Activated gamma-delta T cell (primary cell): ENCODE results near the gene ALDH3B2.
"Not testable (repeated sequence)": the region's sequence is repeated elsewhere in the genome, so short reads cannot be mapped to it uniquely, and the experiment has no call there.

Experiments
- DNase-seq: peaks from one replicate; lab custom pipeline; 2025; lab: John Stamatoyannopoulos, UW

ALDH3B2 gene

DNA sequence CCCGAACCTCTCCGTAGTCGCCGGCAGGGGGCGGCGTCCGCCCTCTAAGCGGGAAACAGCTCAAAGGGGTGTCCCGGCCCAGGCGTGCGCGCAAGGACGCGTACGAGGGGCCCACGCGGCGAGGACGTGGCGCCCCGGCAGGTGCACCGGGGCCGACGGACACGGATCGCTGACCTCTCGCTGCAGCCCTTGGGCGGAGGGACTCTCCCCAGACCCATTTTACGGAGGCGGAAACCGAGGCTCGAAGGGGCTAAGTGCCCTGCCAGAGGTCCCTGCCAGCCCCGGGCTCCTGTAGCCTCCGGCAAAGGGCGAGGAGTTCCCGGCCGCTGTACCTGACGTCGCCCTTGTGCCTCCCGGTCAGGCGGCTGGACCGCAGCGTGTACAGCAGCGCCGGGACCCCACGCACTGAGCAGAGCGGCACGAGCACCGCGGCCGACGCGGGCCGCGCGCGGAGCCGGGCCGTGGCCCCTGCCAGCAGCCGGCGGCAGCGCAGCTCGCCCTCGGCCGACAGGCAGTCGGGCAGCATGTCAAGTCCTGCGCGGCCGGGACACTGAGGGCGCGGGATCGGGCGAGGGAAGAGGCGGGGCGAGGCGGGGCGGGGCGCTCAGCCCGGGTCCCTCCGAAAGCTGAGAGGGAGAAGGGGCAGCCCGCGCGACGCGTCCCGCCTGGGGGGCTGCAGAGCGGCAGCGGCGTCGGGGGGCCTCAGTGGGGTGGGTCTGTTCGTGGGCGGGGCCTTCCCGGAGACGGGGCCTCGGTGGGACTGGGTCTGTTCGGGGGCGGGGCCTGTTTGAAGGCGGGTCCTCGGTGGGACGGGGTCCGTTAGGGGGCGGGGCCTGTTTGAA, 44.8 kb downstream of the ALDH3B2 start, which contains the start of gene NUDT8:
NUDT8 (minus strand) TSS at position 552 of the 842 bp plus-strand sequence; CDS start at position 526, 26 bp downstream.
- peak; percentile 77 for DNase-seq

- no peak for DNase-seq
Measured at GRCh38 chr11:67628710-67629385, 45.6 kb downstream of the ALDH3B2 start.

GRCh38 chr11:67627812-67628624, 46.4 kb downstream of the ALDH3B2 start:
- no peak for DNase-seq

- no peak for DNase-seq
Measured at GRCh38 chr11:67627441-67627811, 47.0 kb downstream of the ALDH3B2 start.

DNA sequence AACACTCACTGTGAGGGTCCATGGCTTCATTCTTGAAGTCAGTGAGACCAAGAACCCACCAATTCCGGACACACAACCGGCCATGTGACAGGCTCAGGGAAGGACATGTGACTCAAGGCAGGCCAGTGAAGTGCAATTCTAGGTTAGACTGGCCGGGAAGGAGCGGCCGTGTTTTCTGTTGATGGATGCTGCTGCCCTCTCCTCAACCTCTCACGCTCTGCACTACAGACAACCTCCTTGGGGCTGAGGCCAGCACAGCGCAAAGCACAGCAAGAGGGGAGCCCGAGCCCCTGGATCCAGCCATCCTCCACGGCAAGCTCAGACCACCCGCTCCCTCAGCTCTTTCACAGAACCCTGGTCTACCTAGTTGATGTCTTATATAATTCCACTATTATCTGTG, 47.5 kb downstream of the ALDH3B2 start:
- no peak for DNase-seq

DNA sequence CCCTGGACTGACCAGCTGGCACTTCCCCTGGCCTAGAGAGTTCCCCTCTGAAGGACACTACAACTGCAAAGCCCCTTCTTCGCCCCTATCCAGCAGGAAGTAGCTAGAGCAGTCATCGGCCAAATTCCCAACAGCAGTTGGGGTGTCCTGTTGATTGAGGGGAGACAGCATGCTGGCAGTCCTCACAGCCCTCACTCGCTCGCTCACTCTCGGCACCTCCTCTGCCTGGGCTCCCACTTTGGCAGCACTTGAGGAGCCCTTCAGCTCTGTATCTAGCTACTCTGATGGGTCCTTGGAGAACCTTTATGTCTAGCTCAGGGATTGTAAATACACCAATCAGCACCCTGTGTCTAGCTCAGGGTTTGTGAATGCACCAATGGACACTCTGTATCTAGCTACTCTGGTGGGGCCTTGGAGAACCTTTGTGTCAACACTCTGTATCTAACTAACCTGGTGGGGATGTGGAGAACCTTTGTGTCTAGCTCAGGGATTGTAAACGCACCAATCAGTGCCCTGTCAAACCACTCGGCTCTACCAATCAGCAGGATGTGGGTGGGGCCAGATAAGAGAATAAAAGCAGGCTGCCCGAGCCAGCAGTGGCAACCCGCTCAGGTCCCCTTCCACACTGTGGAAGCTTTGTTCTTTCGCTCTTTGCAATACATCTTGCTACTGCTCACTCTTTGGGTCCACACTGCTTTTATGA, 48.1 kb downstream of the ALDH3B2 start:
- DNase-seq = not testable (repeated sequence)

GRCh38 chr11:67623795-67624194, 50.6 kb downstream of the ALDH3B2 start:
- not testable (repeated sequence) for DNase-seq

- not testable (repeated sequence) for DNase-seq
Measured at GRCh38 chr11:67622905-67623304, 51.5 kb downstream of the ALDH3B2 start.

DNA sequence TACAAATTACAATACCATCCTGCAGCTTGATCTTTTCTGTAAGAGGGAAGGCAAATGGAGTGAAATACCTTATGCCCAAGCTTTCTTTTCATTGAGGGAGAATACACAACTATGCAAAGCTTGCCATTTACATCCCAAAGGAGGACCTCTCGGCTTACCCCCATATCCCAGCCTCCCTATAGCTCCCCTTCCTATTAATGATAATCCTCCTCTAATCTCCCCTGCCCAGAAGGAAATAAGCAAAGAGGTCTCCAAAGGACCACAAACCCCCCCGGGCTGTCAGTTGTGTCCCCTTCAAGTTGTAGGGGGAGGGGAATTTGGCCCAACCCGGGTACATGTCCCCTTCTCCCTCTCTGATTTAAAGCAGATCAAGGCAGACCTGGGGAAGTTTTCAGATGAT, 52.5 kb downstream of the ALDH3B2 start:
- DNase-seq = not testable (repeated sequence)

- DNase-seq = not testable (repeated sequence)
Measured at GRCh38 chr11:67620621-67621020, 53.8 kb downstream of the ALDH3B2 start.

- not testable (repeated sequence) for DNase-seq
Measured at GRCh38 chr11:67619683-67620618, 54.5 kb downstream of the ALDH3B2 start.

GRCh38 chr11:67618901-67619659, 55.3 kb downstream of the ALDH3B2 start:
- not testable (repeated sequence) for DNase-seq

GRCh38 chr11:67617243-67617953, 57.0 kb downstream of the ALDH3B2 start:
- DNase-seq = no peak

DNA sequence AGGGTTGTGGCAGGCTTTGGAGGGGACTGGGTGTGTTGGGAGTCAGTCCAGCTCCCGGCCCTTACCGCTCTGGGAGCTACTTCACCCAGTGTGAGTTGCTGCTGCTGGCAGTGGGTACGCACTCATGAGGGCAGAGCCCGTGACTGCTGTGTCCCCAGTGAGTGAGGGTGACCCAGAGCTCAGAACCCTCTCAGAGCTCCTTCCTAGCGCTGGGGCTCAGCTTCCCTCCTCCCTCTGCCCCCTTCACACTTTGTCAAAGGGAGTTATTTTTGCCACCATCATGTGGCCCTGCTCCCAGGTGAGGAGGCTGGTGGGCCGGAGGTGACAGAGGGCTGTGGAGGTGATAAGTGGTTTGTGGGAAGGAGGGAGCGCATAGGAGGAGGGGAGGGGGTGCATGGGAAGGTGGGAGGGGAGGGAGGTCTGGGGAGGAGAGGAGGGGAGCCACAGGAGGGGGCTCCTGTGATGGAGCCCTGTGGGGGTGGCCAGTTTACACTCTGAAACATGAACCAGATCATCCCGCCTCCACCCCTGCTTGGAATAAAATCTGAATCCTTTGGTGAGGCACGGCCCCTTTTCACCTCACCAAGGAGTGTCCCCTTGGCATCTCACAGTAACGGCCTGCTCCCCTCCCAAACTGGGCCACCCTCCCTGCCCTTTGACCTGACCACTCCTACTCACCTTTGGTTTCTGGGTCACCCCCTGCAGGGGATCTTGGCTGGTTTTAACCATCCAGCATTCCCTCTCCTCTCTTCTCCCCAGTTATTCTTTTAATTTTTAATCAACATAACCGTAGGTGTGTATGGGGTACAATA, 57.8 kb downstream of the ALDH3B2 start:
- DNase-seq = no peak

GRCh38 chr11:67615728-67616430, 58.5 kb downstream of the ALDH3B2 start:
- no peak for DNase-seq

DNA sequence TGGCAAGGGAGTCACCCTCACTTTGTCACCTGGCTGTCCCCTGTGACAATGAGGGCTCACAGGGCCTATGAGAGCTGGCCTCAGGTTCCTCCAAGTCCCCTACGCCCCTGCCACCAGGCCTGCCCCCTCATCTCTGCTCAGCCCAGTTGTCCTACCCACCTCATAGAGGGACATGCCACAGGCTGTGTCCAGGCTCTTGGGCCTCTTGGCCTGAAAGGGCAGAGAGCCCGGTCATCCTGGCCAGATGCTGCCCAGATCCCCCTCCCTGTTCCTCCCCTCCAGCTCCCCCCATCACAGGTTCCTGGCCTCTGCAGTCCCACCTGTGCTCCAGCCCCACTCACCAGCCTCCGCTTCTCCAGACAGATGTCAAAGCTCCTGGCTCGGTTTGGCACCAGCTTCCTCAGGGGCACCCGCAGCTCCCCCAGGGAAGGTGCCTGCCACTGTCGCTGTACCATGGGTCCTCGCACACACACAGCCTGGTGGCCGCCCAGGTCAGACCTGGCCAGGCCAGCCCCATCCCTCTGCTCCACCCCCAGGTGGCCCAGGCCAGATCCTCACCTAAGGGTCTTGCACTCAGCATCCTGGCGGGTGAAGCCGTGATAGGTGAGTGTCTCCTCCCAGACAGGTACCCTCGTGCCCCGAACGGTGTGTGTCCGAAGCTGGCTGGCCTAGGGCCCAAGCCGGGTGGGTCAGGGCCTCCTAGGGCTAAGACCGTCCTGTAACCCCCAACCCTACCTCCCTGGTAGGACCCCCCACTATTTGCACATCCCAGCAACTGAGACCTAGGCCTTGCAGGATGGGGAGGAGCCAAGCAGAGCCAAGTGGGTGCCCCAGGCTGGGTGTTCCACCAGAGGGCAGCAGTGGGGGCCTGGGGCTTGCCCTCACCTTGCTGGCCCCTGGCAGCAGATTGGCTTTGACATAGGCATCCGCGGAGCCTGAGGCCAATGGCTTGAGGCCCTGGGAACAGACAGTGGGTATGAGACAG, 59.4 kb downstream of the ALDH3B2 start:
- DNase-seq = no peak
